CD4-positive, CD25-positive, alpha-beta regulatory T cell (primary cell): Measurements from ENCODE around the gene RIN3. TPM values are rescaled to one million over a fixed set of nuclear protein-coding genes. Genes with fewer than 3 reads are reported as not detected.

Experiments
- ATAC-seq, 2 donors: fragments of 150-1000 bp; cut with Tn5 transposase; one replicate each; pipeline ENCODE4 v1.10.0; 2021; ENCODE audit warnings: low read depth in 2 of 2, moderate number of reproducible peaks in 2 of 2, moderate library complexity in 1 of 2
- DNase-seq, 3 donors: peaks; one replicate each; pipeline versions ENCODE4 v3.0.0 to v3.0.0-alpha.2; 2012 to 2022; ENCODE audit warnings: mixed read lengths in 1 of 3
- H3K27ac ChIP-seq: one replicate; pipeline ENCODE4 v1.7.0; 2013; ENCODE audit warnings: mild to moderate bottlenecking, low read length; ENCODE audit not compliant: insufficient read depth, poor library complexity, severe bottlenecking
- H3K27me3 ChIP-seq: one replicate; pipeline ENCODE4 v1.7.0; 2013; ENCODE audit warnings: low read length; ENCODE audit not compliant: control insufficient read depth, insufficient read depth
- H3K36me3 ChIP-seq: one replicate; pipeline ENCODE4 v1.7.0; 2013; ENCODE audit warnings: mild to moderate bottlenecking, low read length, moderate library complexity; ENCODE audit not compliant: control insufficient read depth, insufficient read depth
- H3K4me1 ChIP-seq: 2 replicates; pipeline ENCODE4 v1.7.0; 2013; ENCODE audit warnings: mild to moderate bottlenecking, low read length; ENCODE audit not compliant: insufficient read depth, control insufficient read depth, poor library complexity, severe bottlenecking
- H3K4me3 ChIP-seq: one replicate; pipeline ENCODE4 v1.7.0; 2013; ENCODE audit warnings: low read depth, mild to moderate bottlenecking, low read length, moderate library complexity
- H3K9me3 ChIP-seq, 2 experiments: 1 replicate in 1 of 2; 2 replicates in 1 of 2; pipeline ENCODE4 v1.7.0; 2013; ENCODE audit warnings: low read length in 2 of 2, mild to moderate bottlenecking in 1 of 2, moderate library complexity in 1 of 2; ENCODE audit not compliant: control insufficient read depth in 2 of 2
- H3K27ac Mint-ChIP-seq, 3 donors: one replicate each; pipeline ENCODE4 v1.8.0; 2020 to 2022; ENCODE audit warnings: mild to moderate bottlenecking in 3 of 3, mixed read lengths in 3 of 3, moderate library complexity in 2 of 3
- H3K27me3 Mint-ChIP-seq: one replicate; pipeline ENCODE4 v1.8.0; 2022; ENCODE audit warnings: mild to moderate bottlenecking, mixed read lengths
- H3K36me3 Mint-ChIP-seq: one replicate; pipeline ENCODE4 v1.8.0; 2020; ENCODE audit warnings: mixed read lengths
- H3K4me1 Mint-ChIP-seq, 4 donors: one replicate each; pipeline ENCODE4 v1.8.0; 2020 to 2022; ENCODE audit warnings: mixed read lengths in 4 of 4, mild to moderate bottlenecking in 1 of 4
- H3K4me3 Mint-ChIP-seq, 4 donors: one replicate each; pipeline ENCODE4 v1.8.0; 2020 to 2022; ENCODE audit warnings: mild to moderate bottlenecking in 4 of 4, mixed read lengths in 4 of 4, moderate library complexity in 3 of 4
- H3K9me3 Mint-ChIP-seq, 7 donors: one replicate each; pipeline ENCODE4 v1.8.0; 2020 to 2022; ENCODE audit warnings: mixed read lengths in 7 of 7, mild to moderate bottlenecking in 3 of 7, moderate library complexity in 2 of 7
- polyA plus RNA-seq, 4 donors: library from polyadenylated mRNA; unstranded; fragments of 300-500 nt; fragmentation: Illumina TruSeq; gene quantifications; one replicate each; pipeline ENCODE4 v1.2.3, GENCODE V29; 2021
- total RNA-seq: library from RNA; stranded (reverse); gene quantifications from one replicate; pipeline ENCODE4 v1.2.3, GENCODE V29; 2022

The RIN3 gene
- total and polyA plus RNA-seq, 5 donors from 2014 or later, result 21.0 to 120 (median 25.0) TPM

GRCh38 chr14:92659765-92660561 lies 146.4 kb downstream of the RIN3 start:
- no peak overlapping the region for H3K27ac ChIP-seq
- peaks cover 70% of the 10 kb centered on the region for H3K4me1 ChIP-seq
- no peaks in the 10 kb centered on the region for H3K27me3 Mint-ChIP-seq
- no peaks in the 10 kb centered on the region for H3K9me3 ChIP-seq
- peak; percentile 24 to 38 for ATAC-seq
- peaks cover 0 to 1% (median 0%) of the 10 kb centered on the region in 7 donors for H3K9me3 Mint-ChIP-seq
- peaks cover 79% of the 10 kb centered on the region for H3K36me3 Mint-ChIP-seq
- peak overlapping the region; percentile 88 to 98 (median 92) for H3K27ac Mint-ChIP-seq
- peak overlapping the region; percentile 1 to 100 (median 73) for H3K4me3 Mint-ChIP-seq
- H3K4me1 Mint-ChIP-seq, result peaks cover 11 to 95% (median 75%) of the 10 kb centered on the region in 4 donors
- peaks cover 72% of the 10 kb centered on the region for H3K36me3 ChIP-seq
- DNase-seq, result no peak
- H3K27me3 ChIP-seq, result no peaks in the 10 kb centered on the region
- peak overlapping the region; percentile 15 for H3K4me3 ChIP-seq

DNA sequence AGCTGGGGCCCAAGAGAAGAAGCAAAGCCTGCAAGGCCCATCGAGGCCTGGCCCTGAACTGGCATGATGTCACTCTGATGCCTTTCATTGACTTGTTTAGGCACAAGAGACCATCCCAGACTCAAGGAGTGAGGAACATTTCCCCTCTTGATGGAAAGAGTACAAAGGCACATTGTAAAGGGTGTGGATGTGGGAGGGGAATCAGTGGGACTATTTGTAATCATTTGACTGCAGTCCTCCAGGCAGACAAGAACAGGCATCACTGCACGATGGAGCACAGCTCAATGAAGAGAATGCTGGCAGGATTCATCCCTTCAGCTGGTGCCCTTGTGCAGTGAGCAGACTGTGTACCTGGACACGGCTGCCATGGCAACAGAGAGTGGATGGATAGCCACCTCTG lies 147.0 kb downstream of the RIN3 start:
- peaks cover 72% of the 10 kb centered on the region for H3K36me3 ChIP-seq
- H3K4me3 Mint-ChIP-seq, result peak overlapping the region; percentile 1 to 100 (median 73)
- no peaks in the 10 kb centered on the region for H3K27me3 Mint-ChIP-seq
- H3K9me3 Mint-ChIP-seq, result peaks cover 0 to 1% (median 0%) of the 10 kb centered on the region in 7 donors
- peaks cover 9 to 94% (median 74%) of the 10 kb centered on the region in 4 donors for H3K4me1 Mint-ChIP-seq
- no peak for ATAC-seq
- H3K9me3 ChIP-seq, result no peaks in the 10 kb centered on the region
- no peaks in the 10 kb centered on the region for H3K27me3 ChIP-seq
- H3K36me3 Mint-ChIP-seq, result peaks cover 75% of the 10 kb centered on the region
- peaks cover 66% of the 10 kb centered on the region for H3K4me1 ChIP-seq
- DNase-seq, result no peak
- no peak overlapping the region for H3K27ac ChIP-seq
- H3K27ac Mint-ChIP-seq, result peak overlapping the region; percentile 88 to 98 (median 92)
- peak overlapping the region; percentile 15 for H3K4me3 ChIP-seq

GRCh38 chr14:92663049-92663448 lies 149.5 kb downstream of the RIN3 start:
- Mint-ChIP-seq H3K36me3 (peaks cover 80% of the 10 kb centered on the region), H3K4me1 (peaks cover 11 to 96% (median 74%) of the 10 kb centered on the region in 4 donors), H3K27ac (peak overlapping the region in 2 of 3 donors; percentile 59 to 98), H3K4me3 (peak overlapping the region in 2 of 4 donors; percentile 31 to 53), H3K9me3 (peaks cover 0 to 1% (median 0%) of the 10 kb centered on the region in 7 donors), H3K27me3 (no peaks in the 10 kb centered on the region)
- H3K27me3 ChIP-seq, result no peaks in the 10 kb centered on the region
- H3K36me3 ChIP-seq, result peaks cover 88% of the 10 kb centered on the region
- ATAC-seq (no peak), DNase-seq (no peak)
- no peaks in the 10 kb centered on the region for H3K9me3 ChIP-seq
- no peak overlapping the region for H3K4me3 ChIP-seq
- H3K27ac ChIP-seq, result peak overlapping the region; percentile 9
- peaks cover 63% of the 10 kb centered on the region for H3K4me1 ChIP-seq

- H3K27ac ChIP-seq, result peak overlapping the region; percentile 5
- H3K9me3 ChIP-seq, result no peaks in the 10 kb centered on the region
- H3K27ac Mint-ChIP-seq, result peak overlapping the region; percentile 89 to 95 (median 92)
- peaks cover 62% of the 10 kb centered on the region for H3K4me1 ChIP-seq
- H3K27me3 ChIP-seq, result no peaks in the 10 kb centered on the region
- H3K27me3 Mint-ChIP-seq, result no peaks in the 10 kb centered on the region
- DNase-seq, result no peak
- H3K36me3 ChIP-seq, result peaks cover 88% of the 10 kb centered on the region
- peaks cover 0 to 1% (median 0%) of the 10 kb centered on the region in 7 donors for H3K9me3 Mint-ChIP-seq
- peak overlapping the region; percentile 29 to 69 (median 57) for H3K4me3 Mint-ChIP-seq
- H3K4me1 Mint-ChIP-seq, result peaks cover 25 to 96% (median 72%) of the 10 kb centered on the region in 4 donors
- H3K36me3 Mint-ChIP-seq, result peaks cover 80% of the 10 kb centered on the region
- no peak overlapping the region for H3K4me3 ChIP-seq
- peak; percentile 12 to 15 for ATAC-seq
Measured at GRCh38 chr14:92665661-92666110, 152.1 kb downstream of the RIN3 start.

DNA sequence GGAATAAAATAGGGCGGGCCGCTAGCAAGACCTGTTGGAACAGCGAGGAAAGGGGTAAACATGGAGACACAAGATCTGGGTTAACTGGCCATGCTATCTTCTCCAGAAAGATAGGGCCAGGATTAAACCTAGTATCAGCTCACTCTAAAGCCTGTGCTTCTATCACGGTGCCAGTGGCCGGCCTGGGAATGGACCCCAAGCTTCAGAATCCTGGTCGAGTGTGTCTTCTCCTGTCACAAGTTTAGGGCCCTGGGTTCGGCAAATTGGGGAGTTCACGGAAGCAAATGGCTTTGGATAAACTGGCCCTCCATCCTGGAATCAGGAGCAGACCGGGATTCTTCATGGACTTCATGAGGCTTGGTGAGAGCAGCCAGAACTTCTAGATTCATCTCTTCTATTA lies 152.7 kb downstream of the RIN3 start:
- Mint-ChIP-seq H3K4me3 (peak overlapping the region; percentile 46 to 69 (median 62)), H3K27ac (peak overlapping the region; percentile 89 to 95 (median 92)), H3K27me3 (no peaks in the 10 kb centered on the region), H3K4me1 (peaks cover 25 to 96% (median 73%) of the 10 kb centered on the region in 4 donors), H3K9me3 (peaks cover 0 to 1% (median 0%) of the 10 kb centered on the region in 7 donors), H3K36me3 (peaks cover 77% of the 10 kb centered on the region)
- Histone ChIP-seq H3K4me1 (peaks cover 59% of the 10 kb centered on the region), H3K9me3 (no peaks in the 10 kb centered on the region), H3K27me3 (no peaks in the 10 kb centered on the region), H3K4me3 (no peak overlapping the region), H3K27ac (peak overlapping the region; percentile 5), H3K36me3 (peaks cover 88% of the 10 kb centered on the region)
- no peak for ATAC-seq
- DNase-seq, result no peak

- ATAC-seq, result no peak
- Mint-ChIP-seq H3K4me3 (peak overlapping the region in 3 of 4 donors; percentile 1 to 59 (median 48)), H3K9me3 (no peaks in the 10 kb centered on the region), H3K4me1 (peaks cover 25 to 93% (median 72%) of the 10 kb centered on the region in 4 donors), H3K27ac (peak overlapping the region; percentile 73 to 95 (median 88)), H3K36me3 (peaks cover 65% of the 10 kb centered on the region), H3K27me3 (no peaks in the 10 kb centered on the region)
- peak overlapping the region; percentile 55 for H3K27ac ChIP-seq
- no peaks in the 10 kb centered on the region for H3K27me3 ChIP-seq
- H3K4me1 ChIP-seq, result peaks cover 58% of the 10 kb centered on the region
- H3K36me3 ChIP-seq, result peaks cover 89% of the 10 kb centered on the region
- H3K9me3 ChIP-seq, result no peaks in the 10 kb centered on the region
- peak overlapping the region; percentile 15 for H3K4me3 ChIP-seq
- no peak for DNase-seq
Measured at GRCh38 chr14:92668276-92668973, 154.8 kb downstream of the RIN3 start.

GRCh38 chr14:92670160-92670559 lies 156.6 kb downstream of the RIN3 start:
- peaks cover 85% of the 10 kb centered on the region for H3K36me3 ChIP-seq
- H3K9me3 Mint-ChIP-seq, result no peaks in the 10 kb centered on the region
- no peaks in the 10 kb centered on the region for H3K27me3 Mint-ChIP-seq
- peak in 1 of 2 donors; percentile 30 for ATAC-seq
- no peak overlapping the region for H3K27ac ChIP-seq
- peaks cover 17 to 93% (median 71%) of the 10 kb centered on the region in 4 donors for H3K4me1 Mint-ChIP-seq
- DNase-seq, result peak in 1 of 3 donors; percentile 77
- H3K36me3 Mint-ChIP-seq, result peaks cover 60% of the 10 kb centered on the region
- H3K27me3 ChIP-seq, result no peaks in the 10 kb centered on the region
- no peak overlapping the region for H3K4me3 ChIP-seq
- peaks cover 56% of the 10 kb centered on the region for H3K4me1 ChIP-seq
- peak overlapping the region in 3 of 4 donors; percentile 11 to 67 (median 48) for H3K4me3 Mint-ChIP-seq
- H3K9me3 ChIP-seq, result no peaks in the 10 kb centered on the region
- peak overlapping the region; percentile 73 to 91 (median 88) for H3K27ac Mint-ChIP-seq
